NCI-H345 (cell line): ENCODE data around the gene USP7.
"Not testable (repeated sequence)": the region's sequence is repeated elsewhere in the genome, so short reads cannot be mapped to it uniquely, and the experiment has no call there.

Source experiments
- DNase-seq: peaks from one replicate; lab custom pipeline; 2025; lab: John Stamatoyannopoulos, UW

The USP7 gene

DNA sequence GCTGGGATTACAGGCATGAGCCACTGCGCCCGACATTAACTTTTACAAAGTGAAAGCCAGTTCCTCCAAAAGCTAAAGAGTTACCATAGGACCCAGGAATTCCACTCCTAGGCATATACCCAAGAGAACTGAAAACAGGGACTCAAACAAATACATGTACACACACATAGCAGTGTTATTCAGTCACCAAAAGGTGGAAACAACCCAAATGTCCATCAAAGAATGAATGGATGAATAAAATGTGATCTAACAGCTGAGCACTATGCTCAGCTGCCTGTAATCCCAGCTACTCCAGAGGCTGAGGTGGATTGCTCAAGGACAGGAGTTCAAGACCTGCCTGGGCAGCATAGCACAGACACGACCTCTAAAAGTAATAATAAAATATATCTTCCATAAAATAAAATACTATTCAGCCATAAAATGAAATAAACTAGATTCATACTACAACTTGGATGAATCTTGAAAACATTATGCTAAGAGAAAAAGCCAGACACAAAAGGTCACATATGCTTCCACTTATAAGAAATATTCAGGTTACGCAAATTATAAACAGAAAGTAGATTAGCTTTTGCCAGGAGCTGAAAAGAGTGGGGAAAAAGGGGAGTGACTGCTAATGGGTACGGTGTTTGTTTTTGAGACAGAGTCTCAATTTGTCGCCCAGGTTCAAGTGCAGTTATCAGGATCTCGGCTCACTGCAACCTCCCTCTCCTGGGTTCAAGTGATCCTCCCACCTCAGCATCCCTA, 9.3 kb upstream of the USP7 start:
- no peak for DNase-seq

DNA sequence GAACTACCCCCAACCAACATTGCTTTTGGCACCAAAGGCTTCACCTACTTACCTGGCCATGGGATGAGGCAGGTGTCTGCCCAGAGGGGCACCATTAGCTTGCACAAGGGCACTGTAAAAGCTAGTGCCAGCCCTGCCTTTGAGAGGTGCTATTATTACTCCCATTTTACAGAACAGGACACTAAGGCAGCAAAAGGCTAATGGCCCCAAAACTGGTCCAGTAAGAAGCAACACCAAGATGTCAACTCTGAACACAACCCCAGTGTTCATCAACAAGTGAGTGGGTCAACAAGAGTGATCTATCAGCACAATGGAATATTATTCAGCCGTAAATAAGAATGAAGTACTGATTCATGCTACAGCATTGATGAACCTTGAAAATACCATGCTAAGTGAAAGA, 7.7 kb upstream of the USP7 start:
- DNase-seq = no peak

DNA sequence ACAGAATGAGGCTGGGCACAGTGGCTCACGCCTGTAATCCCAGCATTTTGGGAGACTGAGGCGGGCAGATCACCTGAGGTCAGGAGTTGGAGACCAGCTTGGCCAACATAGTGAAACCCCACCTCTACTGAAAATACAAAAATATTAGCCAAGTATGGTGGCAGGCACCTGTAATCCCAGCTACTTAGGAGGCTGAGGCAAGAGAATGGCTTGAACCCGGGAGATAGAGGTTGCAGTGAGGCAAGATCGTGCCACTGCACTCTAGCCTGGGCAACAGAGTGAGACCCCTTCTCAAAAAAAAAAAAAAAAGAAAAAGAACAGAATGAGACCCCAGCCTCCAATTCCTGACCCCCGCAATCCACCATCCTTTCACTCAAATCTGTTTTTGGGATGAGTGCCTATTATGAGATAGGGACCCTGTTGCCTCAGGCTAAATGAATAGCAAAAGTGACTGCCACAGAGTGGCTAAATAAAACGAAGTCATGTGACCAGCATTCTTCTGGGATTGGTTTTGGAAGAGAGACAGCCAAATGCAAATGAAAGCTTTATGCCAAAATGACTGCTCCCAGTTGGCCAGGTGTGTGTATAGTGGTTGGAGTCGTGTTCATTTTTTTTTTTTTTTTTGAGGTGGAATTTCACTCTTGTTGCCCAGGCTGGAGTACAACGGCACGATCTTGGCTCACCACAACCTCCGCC, 5.6 kb upstream of the USP7 start:
- peak; percentile 16 for DNase-seq

DNA sequence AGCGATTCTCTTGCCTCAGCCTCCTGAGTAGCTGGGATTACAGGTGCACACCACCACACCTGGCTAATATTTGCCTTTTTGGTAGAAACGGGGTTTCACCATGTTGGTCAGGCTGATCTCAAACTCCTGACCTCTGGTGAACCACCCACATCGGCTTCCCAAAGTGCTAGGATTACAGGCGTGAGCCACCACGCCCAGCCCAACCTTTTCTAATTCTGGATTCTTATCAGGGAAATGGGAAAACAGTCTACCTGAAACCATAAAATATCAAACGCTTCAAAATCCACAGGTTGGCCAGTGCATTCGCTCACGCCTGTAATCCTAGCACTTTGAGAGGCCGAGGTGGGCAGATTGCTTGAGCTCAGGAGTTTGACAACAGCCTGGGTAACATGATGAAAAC, 4.3 kb upstream of the USP7 start:
- DNase-seq = not testable (repeated sequence)

DNA sequence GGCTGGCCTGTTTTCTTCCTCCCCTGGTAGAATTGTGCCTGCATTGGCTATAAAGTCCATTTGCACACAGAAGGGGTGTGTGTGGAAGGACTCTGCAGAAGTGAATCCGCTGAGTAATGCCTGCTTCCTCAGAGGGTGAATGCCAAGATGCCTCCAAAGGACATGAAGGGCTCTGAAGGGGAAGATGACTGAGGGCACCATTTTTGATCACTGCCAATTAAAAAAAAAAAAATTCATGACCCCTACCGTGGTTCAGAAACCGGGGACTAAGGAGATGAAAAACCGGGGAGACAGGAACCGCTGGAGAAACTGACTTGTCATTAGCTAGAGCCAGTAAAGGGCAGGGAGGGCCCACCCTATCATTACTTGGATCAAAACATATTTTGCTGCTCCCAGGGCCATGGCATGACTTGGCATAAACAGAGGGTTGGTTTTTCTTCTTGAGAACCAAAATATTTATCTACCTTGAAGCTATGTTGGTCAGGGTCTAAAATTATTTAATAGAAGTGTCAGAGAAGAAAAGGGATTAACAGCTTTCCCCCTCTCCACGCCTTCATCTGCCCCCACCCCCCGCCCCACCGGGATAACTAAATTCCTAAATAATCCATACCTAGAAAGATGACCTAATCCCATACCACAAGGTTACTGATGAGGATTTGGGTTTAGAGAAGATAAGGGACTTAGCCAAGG, 3.6 kb upstream of the USP7 start:
- no peak for DNase-seq

DNA sequence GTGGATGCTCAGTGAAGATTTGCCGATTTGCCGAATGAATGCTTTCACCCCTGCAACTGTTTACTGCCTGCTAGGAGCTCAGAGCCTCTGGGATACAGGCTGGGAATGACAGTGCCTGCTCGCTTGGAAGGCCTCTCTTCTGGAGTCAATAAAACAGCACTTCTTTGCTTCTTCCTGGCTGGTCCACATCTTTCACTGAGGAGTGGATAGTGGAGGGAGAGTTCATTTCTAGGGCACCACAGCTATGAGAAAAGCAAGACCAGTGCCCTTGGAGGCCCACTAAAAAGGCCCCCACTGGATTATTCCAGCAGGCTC, 3.1 kb upstream of the USP7 start:
- no peak for DNase-seq

DNA sequence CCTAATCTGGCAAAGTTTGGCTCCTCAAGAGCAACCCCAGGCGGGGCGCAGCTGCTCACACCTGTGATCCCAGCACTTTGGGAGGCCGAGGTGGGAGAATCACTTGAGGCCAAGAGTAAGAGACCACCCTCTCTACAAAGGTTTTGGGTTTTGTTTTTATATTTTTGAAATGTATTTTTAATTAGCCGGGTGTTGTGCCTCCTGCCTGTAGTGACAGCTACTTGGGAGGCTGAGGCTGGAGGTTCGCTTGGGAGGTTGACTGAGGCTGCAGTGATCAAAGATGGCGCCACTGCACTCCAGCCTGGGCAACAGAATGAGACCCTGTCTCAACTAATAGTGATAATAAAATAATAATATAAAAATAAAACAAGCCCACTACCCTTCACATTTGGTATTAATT, 756 bp upstream of the USP7 start:
- no peak for DNase-seq

DNA sequence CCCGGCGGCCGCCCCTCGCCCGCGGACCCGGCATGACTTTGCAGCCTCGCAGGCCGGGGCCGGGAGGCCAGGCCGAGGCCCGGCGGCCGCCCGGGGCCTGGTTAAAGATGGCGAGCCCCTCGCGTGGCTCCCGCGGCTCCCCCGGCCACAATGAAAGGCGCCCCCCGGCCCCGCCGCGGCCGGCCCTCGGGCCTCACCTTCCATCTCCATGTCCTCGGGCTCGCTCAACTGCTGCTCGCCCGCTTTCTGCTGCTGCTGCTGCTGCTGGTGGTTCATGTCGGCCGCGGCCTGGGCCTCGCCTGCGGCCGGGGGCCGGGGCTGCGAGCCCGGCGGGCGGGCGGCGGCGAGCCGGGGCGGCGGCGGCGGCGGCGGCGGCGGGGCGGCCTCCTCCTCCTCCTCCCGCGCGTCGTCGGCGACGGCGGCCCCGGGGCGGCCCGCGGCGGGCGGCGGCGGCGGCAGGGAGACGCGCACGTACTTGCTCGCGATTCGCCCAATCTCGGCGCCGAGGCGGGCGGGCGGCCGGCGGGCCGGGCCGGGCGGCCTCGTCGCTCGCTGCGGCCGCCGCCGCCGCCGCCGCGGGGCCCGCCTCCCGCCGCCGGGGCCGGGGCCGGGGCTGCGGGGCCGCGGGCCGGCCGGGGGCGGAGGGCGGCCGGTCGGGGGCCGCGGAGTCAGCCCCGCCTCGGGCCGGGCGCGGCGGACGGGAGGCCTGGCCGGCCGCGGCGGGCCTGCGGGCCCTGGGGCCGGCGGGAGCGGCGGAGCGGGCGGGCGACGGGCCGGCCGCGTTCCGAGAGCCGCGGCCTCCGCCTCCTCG, 491 bp downstream of the USP7 start:
- DNase-seq = no peak

DNA sequence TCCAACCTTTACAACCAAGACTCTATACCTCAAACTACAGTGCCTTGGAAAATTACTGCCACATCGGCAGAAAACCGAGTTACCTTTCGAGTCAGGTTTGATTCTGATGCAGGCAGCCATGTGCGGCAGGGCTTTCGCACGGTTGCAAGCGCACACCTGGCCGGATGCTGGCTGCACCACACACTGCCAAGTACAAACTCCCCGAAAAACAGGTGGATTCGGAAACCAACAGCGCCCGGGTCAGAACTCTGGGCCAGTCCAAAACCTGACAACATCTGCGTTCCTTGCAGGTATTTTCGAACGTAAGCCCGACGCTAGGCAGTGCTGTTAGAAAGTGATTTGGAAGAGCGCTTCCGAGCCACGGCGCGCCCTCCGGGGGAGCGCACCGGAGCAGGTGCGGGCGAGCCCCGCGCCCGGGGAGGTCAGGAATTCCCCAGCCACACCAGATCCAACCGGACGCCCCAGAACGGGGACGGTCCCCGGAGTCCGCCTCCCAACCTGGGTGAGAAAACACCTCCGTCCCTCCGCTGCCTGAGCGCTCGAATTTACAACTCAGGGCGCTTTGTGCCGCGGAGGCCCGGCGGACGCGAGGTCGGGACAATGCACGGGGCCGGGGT, 1.2 kb downstream of the USP7 start:
- peak; percentile 28 for DNase-seq

DNA sequence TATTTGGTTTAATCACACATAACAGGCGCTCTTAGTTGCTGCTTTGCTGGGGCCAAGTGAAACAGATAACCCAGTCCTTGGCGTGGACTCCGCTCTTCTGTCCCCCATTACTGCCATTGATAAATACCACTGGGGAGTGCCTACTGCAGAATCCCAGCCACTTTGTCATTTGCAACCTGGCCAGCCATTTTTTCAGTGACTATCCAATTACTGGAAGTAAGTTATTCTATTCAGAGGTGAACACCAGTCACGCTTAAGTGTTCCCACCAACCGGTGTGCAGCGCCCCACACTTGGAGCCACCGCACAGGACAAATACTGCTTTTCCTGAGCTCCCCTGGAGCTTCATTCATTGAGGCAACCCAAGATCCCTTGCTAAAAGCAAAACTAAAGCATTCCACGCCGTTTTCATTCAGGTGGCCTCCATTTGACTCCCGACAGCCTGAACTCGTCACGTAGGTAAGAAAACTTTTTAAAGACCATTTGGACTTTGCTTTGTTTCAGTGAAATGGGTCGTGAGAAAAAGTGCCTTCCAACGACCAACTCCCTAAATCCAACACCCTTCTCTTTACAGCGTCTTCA, 1.8 kb downstream of the USP7 start:
- DNase-seq = no peak

DNA sequence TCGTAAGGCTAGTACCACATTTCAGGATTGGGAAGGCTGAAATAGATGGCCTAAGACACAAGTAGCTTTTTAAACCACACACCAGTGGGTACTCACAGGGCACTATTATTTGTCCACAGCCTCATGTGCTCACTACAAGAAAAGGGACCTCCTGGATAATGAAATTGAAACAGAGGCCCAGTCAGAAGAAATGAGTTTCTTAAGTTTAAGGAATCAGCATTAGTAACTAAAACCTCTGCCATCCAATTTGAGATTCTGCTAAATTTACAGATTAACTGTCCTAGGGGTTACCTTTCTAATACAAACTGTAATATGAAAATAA, 3.0 kb downstream of the USP7 start:
- no peak for DNase-seq

DNA sequence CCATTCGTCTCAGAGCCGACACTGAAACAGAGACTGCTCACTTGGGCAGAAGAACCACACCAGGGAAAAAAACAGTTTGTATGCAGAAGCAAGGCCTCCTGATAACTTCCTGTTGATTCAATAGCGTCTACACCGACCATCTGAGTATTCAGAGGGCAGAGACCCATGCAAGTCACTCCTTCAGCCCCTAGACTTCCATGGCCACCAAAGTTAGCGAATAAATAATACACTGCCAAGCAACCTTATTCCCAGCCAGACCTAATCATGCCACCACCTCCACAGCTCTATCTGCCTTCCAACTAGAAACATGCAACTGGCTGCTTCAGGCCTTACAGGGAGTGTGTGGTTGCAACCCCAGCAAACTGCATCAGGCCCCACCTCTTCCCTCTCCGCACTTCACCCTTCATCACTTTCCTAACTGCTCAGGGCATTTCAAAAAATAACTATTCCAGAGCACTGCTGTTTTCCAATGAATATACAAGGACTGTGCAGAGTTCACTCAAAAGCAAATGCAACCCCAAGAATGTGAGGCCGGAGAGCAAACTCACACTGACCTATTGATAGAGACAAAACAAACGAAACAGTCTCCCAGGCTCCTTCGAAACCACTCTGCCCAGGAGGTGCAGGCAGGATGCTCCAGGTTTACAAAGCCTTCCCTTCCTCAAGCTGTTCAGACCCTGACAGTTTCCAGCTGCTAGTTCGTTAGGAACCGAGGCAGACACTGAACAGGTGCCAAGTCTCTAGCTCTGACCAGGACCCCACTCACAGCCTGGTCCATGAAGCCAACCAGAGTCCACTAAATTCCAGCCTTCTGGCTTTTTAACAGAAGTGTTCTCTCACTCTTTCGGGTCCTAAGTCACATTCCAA, 3.6 kb downstream of the USP7 start:
- no peak for DNase-seq

DNA sequence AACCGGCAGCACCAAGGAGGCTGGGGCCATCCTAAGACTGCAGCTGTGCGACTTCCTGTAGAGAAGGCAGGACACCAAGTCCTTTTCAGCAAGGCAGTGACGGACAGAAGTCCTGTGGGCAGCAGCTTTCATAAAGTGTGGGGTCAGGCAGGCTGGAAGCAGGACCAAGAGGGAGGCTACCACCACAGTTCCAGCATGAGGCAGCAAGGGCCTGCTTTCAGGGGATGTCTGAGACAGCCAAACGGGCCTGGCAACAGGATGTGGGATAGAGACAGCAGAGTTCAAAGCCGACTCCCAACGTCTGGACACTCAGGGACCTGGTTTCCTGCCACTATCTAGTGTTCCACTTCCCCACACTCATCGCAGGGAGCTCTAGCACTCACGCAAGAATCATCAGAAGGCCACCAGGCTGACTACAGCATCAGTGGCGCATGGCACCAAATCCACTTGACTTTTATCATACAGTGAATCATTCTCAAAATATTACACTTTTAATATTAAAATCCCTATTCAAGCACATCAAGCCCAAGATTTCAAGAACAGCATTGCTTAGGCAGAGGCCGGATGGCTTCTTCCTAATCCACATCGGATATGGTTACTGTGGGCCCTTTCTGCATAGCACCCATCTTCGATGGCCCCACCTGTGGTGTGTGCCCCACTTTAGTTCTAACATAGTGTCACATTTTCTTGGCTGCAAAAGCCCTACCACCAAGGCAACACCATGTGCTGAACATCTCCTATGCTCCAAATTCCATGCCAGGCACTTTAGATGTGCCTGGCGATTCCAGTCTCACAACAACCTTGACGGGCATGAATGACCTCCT, 5.2 kb downstream of the USP7 start:
- no peak for DNase-seq

DNA sequence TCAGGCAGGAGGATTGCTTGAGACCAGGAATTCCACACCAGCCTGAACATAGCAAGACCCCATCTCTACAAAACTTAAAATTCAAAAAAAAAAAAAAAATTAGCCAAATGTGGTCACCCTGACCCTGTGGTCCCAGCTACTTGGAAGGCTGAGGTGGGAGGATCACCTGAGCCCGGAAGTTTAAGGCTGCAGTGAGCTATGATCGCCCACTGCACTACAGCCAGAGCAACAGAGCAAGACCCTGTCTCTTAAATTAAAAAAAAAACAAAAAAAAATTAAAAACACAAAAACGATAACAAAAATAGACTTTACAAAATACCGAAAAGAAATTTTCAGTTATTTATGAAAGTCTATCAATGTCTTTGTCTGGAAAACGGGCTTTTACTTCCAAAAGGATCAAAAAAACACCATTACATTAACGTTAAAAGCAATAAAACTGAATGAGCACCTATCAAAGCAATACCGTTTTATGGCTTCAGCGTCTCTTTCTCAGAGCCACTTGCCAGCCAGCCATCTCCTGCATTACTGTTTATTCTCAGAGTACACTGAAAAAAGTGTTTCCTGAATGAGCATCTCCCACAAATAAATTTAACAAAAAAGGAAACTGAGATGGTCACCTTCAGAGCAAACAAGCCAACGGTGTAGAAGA, 6.1 kb downstream of the USP7 start:
- DNase-seq = no peak

DNA sequence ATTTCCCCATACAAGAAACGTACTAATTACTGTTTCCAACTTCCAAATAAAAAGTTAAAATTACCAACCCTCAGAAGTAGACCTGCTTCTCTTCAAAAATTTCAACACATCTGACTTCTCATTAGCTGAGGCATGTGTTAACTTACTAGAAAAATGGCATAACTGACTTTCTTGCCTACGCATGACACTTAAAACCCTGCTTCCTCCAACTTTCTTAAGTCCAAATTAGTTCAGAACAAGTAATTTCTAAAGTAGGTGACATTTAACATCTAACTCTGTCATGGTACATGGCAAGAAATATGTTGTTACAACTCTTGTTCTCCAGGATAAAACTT, 6.7 kb downstream of the USP7 start:
- DNase-seq = no peak

DNA sequence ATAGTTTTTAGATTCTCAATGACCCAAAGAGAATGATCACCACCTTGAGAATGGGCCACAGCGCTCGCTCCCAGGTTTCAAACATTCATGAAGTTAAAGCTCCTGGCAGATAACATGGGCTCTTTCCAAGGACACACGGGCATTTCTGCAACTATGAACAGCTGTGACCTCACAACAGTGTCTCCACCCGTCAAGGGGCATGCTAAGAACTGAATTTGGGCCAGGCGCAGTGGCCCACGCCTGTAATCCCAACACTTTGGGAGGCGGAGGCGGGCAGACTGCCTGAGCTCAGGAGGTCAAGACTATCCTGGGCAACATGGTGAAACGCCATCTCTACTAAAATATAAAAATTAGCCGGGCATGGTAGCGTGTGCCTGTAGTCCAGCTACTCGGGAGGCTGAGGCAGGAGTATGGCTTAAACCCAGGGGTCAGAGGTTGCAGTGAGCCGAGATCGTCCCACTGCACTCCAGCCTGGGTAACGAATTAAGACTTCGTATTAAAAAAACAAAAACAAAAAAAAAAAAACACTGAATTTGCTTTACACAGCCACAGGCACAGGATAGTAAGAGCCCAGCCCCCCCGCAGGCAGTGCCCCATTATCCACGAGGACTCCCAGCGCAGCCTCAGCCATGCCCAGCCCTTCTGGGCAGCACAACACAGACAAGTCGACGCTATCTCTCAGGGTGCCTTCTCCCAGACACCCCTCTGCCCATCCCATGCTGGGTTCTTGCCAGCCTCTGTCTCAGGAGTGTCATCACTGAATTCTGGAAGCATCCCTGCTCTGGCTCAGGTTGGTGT, 7.2 kb downstream of the USP7 start:
- no peak for DNase-seq

DNA sequence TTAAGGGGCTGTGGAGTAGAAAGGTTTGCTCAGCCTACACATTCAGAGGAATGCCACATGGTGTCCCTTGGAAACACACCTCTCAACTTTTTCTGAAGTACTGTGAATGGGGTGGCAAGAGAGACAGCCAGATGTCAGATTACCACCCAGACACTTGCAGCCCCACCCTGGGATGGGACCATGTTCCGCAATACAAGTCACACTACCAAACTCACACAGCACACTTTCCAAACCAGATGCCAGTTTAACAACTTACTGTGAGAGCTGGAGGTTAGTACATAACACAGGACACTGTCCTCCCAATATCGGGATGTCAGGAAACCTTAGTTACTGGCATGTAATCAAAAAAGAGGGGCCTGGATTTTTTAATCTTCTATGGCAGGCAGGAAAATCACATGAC, 7.9 kb downstream of the USP7 start:
- no peak for DNase-seq

DNA sequence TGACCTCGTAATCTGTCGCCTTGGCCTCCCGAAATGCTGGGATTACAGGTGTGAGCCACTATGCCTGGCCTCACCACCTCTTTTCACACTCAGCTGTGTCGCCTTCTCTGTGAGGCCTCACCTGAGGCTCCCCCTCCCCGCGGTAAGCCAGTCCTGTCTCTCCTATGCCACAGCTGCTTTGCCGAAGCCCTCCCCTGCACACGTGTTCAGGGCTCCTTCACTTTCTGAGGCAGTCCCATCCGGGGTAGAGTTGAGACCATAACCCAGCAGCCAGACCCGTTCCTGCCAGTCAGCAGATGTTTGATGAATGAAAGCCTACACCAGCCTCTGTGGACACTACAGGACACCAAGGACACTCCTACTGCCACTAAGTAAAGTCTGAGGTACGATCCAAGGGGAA, 10.6 kb downstream of the USP7 start:
- no peak for DNase-seq

DNA sequence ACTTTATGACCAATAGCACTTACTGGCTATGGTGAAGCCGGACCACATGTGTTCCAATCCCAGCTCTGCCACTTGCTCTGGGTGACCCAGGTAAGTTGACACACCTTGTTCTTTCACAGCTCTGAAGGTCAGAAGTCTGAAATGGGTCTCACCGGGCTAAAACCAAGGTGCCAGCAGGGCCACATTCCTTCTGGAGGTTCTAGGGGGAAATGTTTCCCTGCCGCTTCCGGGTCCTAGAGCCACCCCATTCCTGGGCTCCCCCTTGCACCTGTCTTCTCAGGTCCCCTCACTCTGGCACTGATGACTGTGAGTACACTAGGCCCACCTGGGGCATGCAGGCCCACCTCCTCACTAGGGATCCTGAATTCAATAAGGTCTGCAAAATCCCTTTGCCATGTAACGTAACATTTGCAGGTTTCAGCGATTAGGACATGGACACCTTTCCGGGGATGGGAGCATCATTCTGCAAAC, 11.4 kb downstream of the USP7 start:
- DNase-seq = no peak
